Endothelial cell of umbilical vein (primary cell): ENCODE results near the gene FOXM1. TPM values are rescaled to one million over a fixed set of nuclear protein-coding genes. Genes with fewer than 3 reads are reported as not detected.

Experiments used
- BruUV-seq: library from RNA; stranded (reverse); fragments of 400-500 nt; replicated peaks from 2 replicates; lab custom pipeline; 2021; lab: Mats Ljungman, UMichigan
- CTCF ChIA-PET: fragments of 300-600, 350-600 bp; sonication (Branson Sonifier 250); formaldehyde crosslinking; loops from one replicate; lab custom pipeline; 2021; ENCODE audit warnings: antibody characterized with exemption, inconsistent platforms; lab: Charles Lee
- POLR2A ChIA-PET: fragments of 300-600, 350-600 bp; sonication (Branson Sonifier 250); formaldehyde crosslinking; loops from one replicate; lab custom pipeline; 2021; ENCODE audit warnings: antibody characterized with exemption, inconsistent platforms; lab: Charles Lee
- DNase-seq: peaks from one replicate; pipeline ENCODE4 v3.0.0-alpha.2; 2011; ENCODE audit warnings: low read depth, low spot score
- FAIRE-seq: peaks from 2 replicates; lab custom pipeline; 2011; peaks lifted over from hg19 to GRCh38; lab: Jason Lieb, UNC
- H2AFZ ChIP-seq: 2 replicates; pipeline ENCODE4 v1.6.0; 2012; ENCODE audit warnings: low read depth, low read length, control low read depth, inconsistent platforms
- H3K27ac ChIP-seq: 2 replicates; pipeline ENCODE4 v1.5.1; 2011; ENCODE audit warnings: low read depth, mild to moderate bottlenecking, control low read depth, low read length, moderate library complexity; ENCODE audit not compliant: insufficient read depth
- H3K27me3 ChIP-seq, 2 experiments: 2 replicates each; pipeline versions ENCODE4 v1.6.0 to v1.6.1; 2011; ENCODE audit warnings: low read length in 2 of 2, mixed read lengths in 1 of 2; ENCODE audit not compliant: control insufficient read depth in 2 of 2, insufficient read depth in 2 of 2
- H3K36me3 ChIP-seq, 2 experiments: 2 replicates in 1 of 2; 3 replicates in 1 of 2; pipeline ENCODE4 v1.5.1; 2011; ENCODE audit warnings: low read length in 2 of 2, mild to moderate bottlenecking in 1 of 2, moderate library complexity in 1 of 2; ENCODE audit not compliant: control insufficient read depth in 2 of 2, insufficient read depth in 2 of 2; ENCODE audit errors: extremely low read depth in 1 of 2
- H3K4me1 ChIP-seq: 3 replicates; pipeline ENCODE4 v1.5.1; 2011; ENCODE audit warnings: mild to moderate bottlenecking, low read length; ENCODE audit not compliant: control insufficient read depth, insufficient read depth; ENCODE audit errors: extremely low read depth
- H3K4me2 ChIP-seq: 2 replicates; pipeline ENCODE4 v1.6.1; 2011; ENCODE audit warnings: low read length, control low read depth, mixed read lengths; ENCODE audit not compliant: insufficient read depth
- H3K4me3 ChIP-seq, 3 experiments: fragments of 200-600 bp in 1 of 3; sonication (generic), shearing (Covaris generic) in 1 of 3; replicated peaks in 1 of 3; 2 replicates each; pipeline ENCODE4 v1.5.1; 2011 to 2016; ENCODE audit warnings: control low read depth in 3 of 3, low read length in 3 of 3, mild to moderate bottlenecking in 2 of 3, inconsistent platforms in 1 of 3, low read depth in 1 of 3, moderate library complexity in 1 of 3; ENCODE audit not compliant: insufficient read depth in 1 of 3
- H3K79me2 ChIP-seq: 2 replicates; pipeline ENCODE4 v1.6.0; 2012; ENCODE audit warnings: low read length, inconsistent platforms; ENCODE audit not compliant: control insufficient read depth, insufficient read depth
- H3K9ac ChIP-seq: replicated peaks from 2 replicates; pipeline ENCODE3; 2011; ENCODE audit warnings: low read length, control low read depth; ENCODE audit not compliant: insufficient read depth; ENCODE audit errors: extremely low read depth
- H3K9me1 ChIP-seq: replicated peaks from 3 replicates; pipeline ENCODE4 v1.6.0; 2011; ENCODE audit warnings: mild to moderate bottlenecking, low read length; ENCODE audit not compliant: control insufficient read depth, insufficient read depth; ENCODE audit errors: extremely low read depth
- H3K9me3 ChIP-seq: replicated peaks from 2 replicates; pipeline ENCODE4 v1.5.1; 2012; ENCODE audit warnings: low read length, inconsistent platforms; ENCODE audit not compliant: control insufficient read depth, insufficient read depth
- H4K20me1 ChIP-seq: replicated peaks from 2 replicates; pipeline ENCODE3; 2011; ENCODE audit warnings: mild to moderate bottlenecking, low read length; ENCODE audit not compliant: control insufficient read depth, insufficient read depth; ENCODE audit errors: extremely low read depth
- EZH2 ChIP-seq: IDR thresholded peaks from 2 replicates; pipeline ENCODE4 v1.6.1; 2012; ENCODE audit warnings: borderline replicate concordance, low read depth, mild to moderate bottlenecking, moderate library complexity, low read length, inconsistent platforms; ENCODE audit not compliant: severe bottlenecking
- FOS ChIP-seq: IDR thresholded peaks from 2 replicates; pipeline ENCODE4 v1.6.1; 2011; ENCODE audit warnings: mild to moderate bottlenecking, low read length, moderate library complexity, borderline replicate concordance; ENCODE audit not compliant: insufficient read depth
- GATA2 ChIP-seq: IDR thresholded peaks from 2 replicates; pipeline ENCODE4 v1.7.0; 2011; ENCODE audit warnings: low read depth, mild to moderate bottlenecking, moderate library complexity, mixed read lengths, low read length; ENCODE audit not compliant: insufficient read length, insufficient read depth
- JUN ChIP-seq: IDR thresholded peaks from 2 replicates; pipeline ENCODE4 v1.6.1; 2011; ENCODE audit warnings: borderline replicate concordance, low read depth; ENCODE audit not compliant: insufficient read length, insufficient read depth
- MYC ChIP-seq: IDR thresholded peaks from one replicate; pipeline ENCODE4 v1.6.1; 2011; ENCODE audit warnings: mild to moderate bottlenecking, low read depth, low read length
- POLR2A ChIP-seq: IDR thresholded peaks from 2 replicates; pipeline ENCODE4 v1.6.1; 2012; ENCODE audit warnings: low read depth, mild to moderate bottlenecking, control low read depth, low read length
- POLR2AphosphoS5 ChIP-seq: IDR thresholded peaks from 2 replicates; pipeline ENCODE4 v1.6.1; 2012; ENCODE audit warnings: low read depth, mild to moderate bottlenecking, control low read depth, low read length, moderate library complexity; ENCODE audit not compliant: insufficient read depth
- dilution Hi-C: fragments of 300-500 bp; cut with MboI; formaldehyde crosslinking; loops from one replicate; pipeline ENCODE4 v1.15.0; 2019; ENCODE audit warnings: low sequenced_read_pairs; ENCODE audit not compliant: extremely low pct_ligation_motif_present
- intact Hi-C: fragments of 100-400 bp; cut with micrococcal nuclease; formaldehyde crosslinking; loops from one replicate; pipeline ENCODE4 v1.10.0; 2022
- polyA plus RNA-seq, 4 experiments: library from polyadenylated mRNA; depleted of rRNA in 3 of 4; stranded (reverse) in 3 of 4; unstranded in 1 of 4; fragments of >200 nt; gene quantifications; 2 replicates each; pipeline versions ENCODE4 v1.2.1 to v1.2.3, GENCODE V29; 2011 to 2012; ENCODE audit warnings: missing spikeins in 1 of 4
- total RNA-seq: library from RNA; stranded (reverse); gene quantifications from 2 replicates; pipeline ENCODE4 v1.2.3, GENCODE V29; 2021
- TF ChIP-seq, protein P1 (sequence below), 2 donors: IDR thresholded peaks; 1 replicate in 1 of 2; 2 replicates in 1 of 2; pipeline ENCODE4 v1.5.1; 2011; ENCODE audit warnings: low read length in 2 of 2, mild to moderate bottlenecking in 2 of 2, moderate library complexity in 2 of 2, control low read depth in 1 of 2, inconsistent platforms in 1 of 2, low read depth in 1 of 2; ENCODE audit not compliant: insufficient read depth in 1 of 2; ENCODE audit errors: extremely low read depth in 1 of 2
- TF ChIP-seq, protein P2 (sequence below): IDR thresholded peaks from 2 replicates; pipeline ENCODE4 v1.6.1; 2011; ENCODE audit not compliant: insufficient read depth, insufficient read length

The FOXM1 gene
- total and polyA plus RNA-seq, 2 donors (not counting 3 experiments of a cell fraction or from before 2014, with no cell fraction given) = 43.5 to 136 TPM

DNA sequence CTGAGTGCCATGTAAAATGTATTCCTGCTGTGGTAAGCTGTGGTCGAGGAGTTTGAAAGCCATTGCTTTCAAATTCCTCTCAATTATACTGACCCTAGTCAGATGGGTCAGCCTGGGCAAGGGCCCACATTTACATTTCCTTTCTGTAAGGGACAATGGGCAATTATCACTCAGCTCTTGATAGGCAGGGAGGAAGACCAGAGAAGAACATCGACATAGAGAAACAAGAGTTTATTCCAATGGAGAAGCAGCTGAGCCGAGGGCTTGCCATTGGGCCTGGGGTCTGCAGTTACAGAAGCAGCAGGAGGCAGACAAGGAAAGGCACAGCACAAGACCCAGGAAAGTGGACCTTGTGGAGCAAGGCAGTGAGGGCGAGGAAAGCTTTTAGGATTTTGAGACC, 51.8 kb downstream of the FOXM1 start:
- no TSS peak for BruUV-seq
- intact Hi-C loops = no loop called here
- TF ChIP-seq, protein P1, sequence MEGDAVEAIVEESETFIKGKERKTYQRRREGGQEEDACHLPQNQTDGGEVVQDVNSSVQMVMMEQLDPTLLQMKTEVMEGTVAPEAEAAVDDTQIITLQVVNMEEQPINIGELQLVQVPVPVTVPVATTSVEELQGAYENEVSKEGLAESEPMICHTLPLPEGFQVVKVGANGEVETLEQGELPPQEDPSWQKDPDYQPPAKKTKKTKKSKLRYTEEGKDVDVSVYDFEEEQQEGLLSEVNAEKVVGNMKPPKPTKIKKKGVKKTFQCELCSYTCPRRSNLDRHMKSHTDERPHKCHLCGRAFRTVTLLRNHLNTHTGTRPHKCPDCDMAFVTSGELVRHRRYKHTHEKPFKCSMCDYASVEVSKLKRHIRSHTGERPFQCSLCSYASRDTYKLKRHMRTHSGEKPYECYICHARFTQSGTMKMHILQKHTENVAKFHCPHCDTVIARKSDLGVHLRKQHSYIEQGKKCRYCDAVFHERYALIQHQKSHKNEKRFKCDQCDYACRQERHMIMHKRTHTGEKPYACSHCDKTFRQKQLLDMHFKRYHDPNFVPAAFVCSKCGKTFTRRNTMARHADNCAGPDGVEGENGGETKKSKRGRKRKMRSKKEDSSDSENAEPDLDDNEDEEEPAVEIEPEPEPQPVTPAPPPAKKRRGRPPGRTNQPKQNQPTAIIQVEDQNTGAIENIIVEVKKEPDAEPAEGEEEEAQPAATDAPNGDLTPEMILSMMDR (IDR thresholded peaks at IDR 0.05; ENCODE audit: extremely low read depth in 1 of 2, insufficient read depth in 1 of 2, low read depth in 1 of 2, low read length in 2 of 2) = no peak
- TF ChIP-seq EZH2 = no peak
- TF ChIP-seq GATA2 = no peak
- TF ChIP-seq, protein P2, sequence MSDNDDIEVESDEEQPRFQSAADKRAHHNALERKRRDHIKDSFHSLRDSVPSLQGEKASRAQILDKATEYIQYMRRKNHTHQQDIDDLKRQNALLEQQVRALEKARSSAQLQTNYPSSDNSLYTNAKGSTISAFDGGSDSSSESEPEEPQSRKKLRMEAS = no peak
- ChIA-PET CTCF (interaction anchor here (0.8 kb wide), 1 partner anchor 11 kb away, joined by 4 read pairs; no protein-coding TSS in a partner anchor), POLR2A (no interaction called here)
- dilution Hi-C loops = no loop called here
- FAIRE-seq = no peak
- Histone ChIP-seq H3K9me1 (no peaks in the 10 kb centered on the region), H3K4me1 (no peaks in the 10 kb centered on the region), H3K27me3 (no peaks in the 10 kb centered on the region), H4K20me1 (no peaks in the 10 kb centered on the region), H3K79me2 (no peaks in the 10 kb centered on the region), H2AFZ (no peak overlapping the region), H3K4me3 (no peak overlapping the region), H3K36me3 (peaks cover 15 to 42% of the 10 kb centered on the region in 2 experiments), H3K4me2 (no peak overlapping the region), H3K9me3 (no peaks in the 10 kb centered on the region), H3K27ac (no peak overlapping the region), H3K9ac (no peak overlapping the region)
- DNase-seq = no peak

DNA sequence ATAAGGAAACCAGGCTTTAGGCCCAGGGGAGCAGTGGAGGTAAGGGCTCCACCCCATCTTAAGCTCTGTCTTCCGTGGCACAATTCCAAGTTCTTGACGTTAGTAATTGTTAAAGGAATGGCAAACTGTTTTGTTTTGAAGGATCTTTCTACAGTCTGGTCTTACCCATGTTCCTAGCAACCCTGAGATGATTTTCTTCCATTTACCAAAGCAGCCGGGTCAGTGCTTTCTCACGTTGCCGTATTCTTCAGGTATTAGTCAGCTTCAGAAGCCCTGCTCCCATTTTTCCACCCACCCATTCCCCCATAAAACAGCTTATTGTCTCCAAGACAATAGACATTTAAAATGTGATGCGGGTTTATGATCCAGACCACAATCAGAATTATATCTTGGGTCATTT, 52.4 kb downstream of the FOXM1 start:
- Histone ChIP-seq H3K4me1 (no peaks in the 10 kb centered on the region), H3K36me3 (peaks cover 15 to 42% of the 10 kb centered on the region in 2 experiments), H3K4me2 (no peak overlapping the region), H3K27me3 (no peaks in the 10 kb centered on the region), H3K9ac (no peak overlapping the region), H3K9me3 (no peaks in the 10 kb centered on the region), H2AFZ (no peak overlapping the region), H3K9me1 (no peaks in the 10 kb centered on the region), H4K20me1 (no peaks in the 10 kb centered on the region), H3K27ac (no peak overlapping the region), H3K4me3 (no peak overlapping the region), H3K79me2 (no peaks in the 10 kb centered on the region)
- no peak for FAIRE-seq
- no TSS peak for BruUV-seq
- TF ChIP-seq POLR2A (no peak), GATA2 (no peak), JUN (no peak), POLR2AphosphoS5 (no peak), MYC (no peak), EZH2 (no peak), FOS (no peak)
- TF ChIP-seq, protein P2 = no peak
- TF ChIP-seq, protein P1 (IDR thresholded peaks at IDR 0.05; ENCODE audit: extremely low read depth in 1 of 2, insufficient read depth in 1 of 2, low read depth in 1 of 2, low read length in 2 of 2) = no peak
- DNase-seq = no peak
- ChIA-PET CTCF (interaction anchor here (0.8 kb wide), 1 partner anchor 11 kb away, joined by 4 read pairs; no protein-coding TSS in a partner anchor), POLR2A (no interaction called here)
- dilution Hi-C loops = no loop called here
- intact Hi-C loops = no loop called here
